HUES6 (cell line): ENCODE measurements around the gene HECTD4.
"Not testable (repeated sequence)": the region's sequence is repeated elsewhere in the genome, so short reads cannot be mapped to it uniquely, and the experiment has no call there.

ENCODE experiments used
- H3K27ac ChIP-seq: 2 replicates; pipeline ENCODE4 v1.7.0; 2013; ENCODE audit warnings: low read depth, mild to moderate bottlenecking, low read length, inconsistent platforms
- H3K27me3 ChIP-seq: 2 replicates; pipeline ENCODE4 v1.6.1; 2013; ENCODE audit warnings: low read length; ENCODE audit not compliant: control insufficient read depth, insufficient read depth
- H3K36me3 ChIP-seq: 2 replicates; pipeline ENCODE4 v1.6.1; 2013; ENCODE audit warnings: low read length; ENCODE audit not compliant: control insufficient read depth, insufficient read depth
- H3K4me1 ChIP-seq: 2 replicates; pipeline ENCODE4 v1.6.1; 2013; ENCODE audit warnings: low read length; ENCODE audit not compliant: control insufficient read depth, insufficient read depth
- H3K4me3 ChIP-seq: 2 replicates; pipeline ENCODE4 v1.5.1; 2013; ENCODE audit warnings: low read depth, low read length
- H3K9ac ChIP-seq: one replicate; pipeline ENCODE4 v1.6.1; 2013; ENCODE audit warnings: mild to moderate bottlenecking, low read length
- H3K9me3 ChIP-seq: 2 replicates; pipeline ENCODE4 v1.6.1; 2013; ENCODE audit warnings: low read depth, low read length; ENCODE audit not compliant: control insufficient read depth, insufficient read depth

Gene HECTD4

GRCh38 chr12:112352921-112353320 lies 29.3 kb downstream of the HECTD4 start:
- no peak overlapping the region for H3K4me3 ChIP-seq
- no peak overlapping the region for H3K27ac ChIP-seq
- no peaks in the 10 kb centered on the region for H3K36me3 ChIP-seq
- H3K27me3 ChIP-seq = no peaks in the 10 kb centered on the region
- no peaks in the 10 kb centered on the region for H3K9me3 ChIP-seq
- no peak overlapping the region for H3K9ac ChIP-seq
- H3K4me1 ChIP-seq = no peaks in the 10 kb centered on the region

- no peak overlapping the region for H3K9ac ChIP-seq
- no peak overlapping the region for H3K27ac ChIP-seq
- H3K36me3 ChIP-seq = no peaks in the 10 kb centered on the region
- H3K27me3 ChIP-seq = no peaks in the 10 kb centered on the region
- no peak overlapping the region for H3K4me3 ChIP-seq
- no peaks in the 10 kb centered on the region for H3K9me3 ChIP-seq
- H3K4me1 ChIP-seq = peaks cover 14% of the 10 kb centered on the region
These were observed 31.3 kb downstream of the HECTD4 start for GRCh38 chr12:112350593-112351592.

GRCh38 chr12:112349431-112349830 lies 32.8 kb downstream of the HECTD4 start:
- Histone ChIP-seq H3K9ac (no peak overlapping the region), H3K27me3 (no peaks in the 10 kb centered on the region), H3K9me3 (no peaks in the 10 kb centered on the region), H3K4me1 (peaks cover 16% of the 10 kb centered on the region), H3K4me3 (no peak overlapping the region), H3K36me3 (no peaks in the 10 kb centered on the region), H3K27ac (no peak overlapping the region)

GRCh38 chr12:112348926-112349325 lies 33.3 kb downstream of the HECTD4 start:
- not testable (repeated sequence) for H3K4me3 ChIP-seq, H3K36me3 ChIP-seq, H3K9ac ChIP-seq, H3K27ac ChIP-seq, H3K27me3 ChIP-seq, H3K9me3 ChIP-seq
- H3K4me1 ChIP-seq = peaks cover 20% of the 10 kb centered on the region

DNA sequence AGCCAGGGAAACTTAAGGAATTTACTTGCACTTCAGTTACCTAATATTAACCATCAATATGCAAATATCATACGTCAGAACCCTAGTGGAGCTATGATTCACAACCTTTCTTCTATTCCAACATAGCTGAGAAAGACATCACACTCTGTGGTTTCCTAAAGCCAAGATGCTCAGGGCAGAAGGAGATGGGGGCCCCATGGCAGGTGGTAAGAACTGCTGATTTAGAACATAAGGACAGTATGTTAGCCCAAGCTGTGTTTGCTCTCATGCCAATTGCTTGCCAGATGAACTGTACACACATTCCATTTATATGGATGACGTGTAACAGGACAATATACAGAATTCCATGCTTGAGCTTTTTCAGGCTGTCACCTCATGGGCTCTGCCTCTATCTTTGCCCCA lies 34.6 kb downstream of the HECTD4 start:
- Histone ChIP-seq H3K27me3 (no peaks in the 10 kb centered on the region), H3K4me1 (peaks cover 24% of the 10 kb centered on the region), H3K36me3 (no peaks in the 10 kb centered on the region), H3K9me3 (no peaks in the 10 kb centered on the region), H3K27ac (no peak overlapping the region), H3K9ac (no peak overlapping the region), H3K4me3 (no peak overlapping the region)

- peaks cover 24% of the 10 kb centered on the region for H3K4me1 ChIP-seq
- H3K4me3 ChIP-seq = no peak overlapping the region
- no peak overlapping the region for H3K27ac ChIP-seq
- H3K9ac ChIP-seq = no peak overlapping the region
- H3K36me3 ChIP-seq = no peaks in the 10 kb centered on the region
- no peaks in the 10 kb centered on the region for H3K27me3 ChIP-seq
- H3K9me3 ChIP-seq = no peaks in the 10 kb centered on the region
These were observed 36.0 kb downstream of the HECTD4 start for GRCh38 chr12:112346194-112346593.

GRCh38 chr12:112344220-112344619 lies 38.0 kb downstream of the HECTD4 start:
- no peaks in the 10 kb centered on the region for H3K27me3 ChIP-seq
- no peak overlapping the region for H3K27ac ChIP-seq
- no peaks in the 10 kb centered on the region for H3K9me3 ChIP-seq
- H3K4me3 ChIP-seq = no peak overlapping the region
- H3K4me1 ChIP-seq = peaks cover 24% of the 10 kb centered on the region
- no peak overlapping the region for H3K9ac ChIP-seq
- H3K36me3 ChIP-seq = no peaks in the 10 kb centered on the region

DNA sequence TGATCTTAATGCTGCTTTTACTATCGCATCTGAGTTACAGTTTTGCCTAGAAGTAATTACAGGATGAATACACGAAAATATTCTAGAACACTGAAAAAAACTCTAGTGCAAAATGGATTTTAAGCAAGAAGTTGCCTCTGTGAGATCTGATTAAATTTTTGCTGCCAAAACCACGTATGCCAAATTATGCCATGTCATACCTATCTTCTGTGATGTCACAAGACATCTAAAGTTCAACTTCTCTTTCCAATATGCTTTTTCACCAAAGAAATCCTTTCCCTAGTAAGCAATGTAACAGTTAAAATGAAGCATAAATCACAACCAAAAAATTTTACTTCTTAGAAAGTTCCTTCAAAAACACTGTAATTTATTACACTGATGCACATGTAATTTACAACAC lies 39.6 kb downstream of the HECTD4 start:
- H3K4me3 ChIP-seq = no peak overlapping the region

DNA sequence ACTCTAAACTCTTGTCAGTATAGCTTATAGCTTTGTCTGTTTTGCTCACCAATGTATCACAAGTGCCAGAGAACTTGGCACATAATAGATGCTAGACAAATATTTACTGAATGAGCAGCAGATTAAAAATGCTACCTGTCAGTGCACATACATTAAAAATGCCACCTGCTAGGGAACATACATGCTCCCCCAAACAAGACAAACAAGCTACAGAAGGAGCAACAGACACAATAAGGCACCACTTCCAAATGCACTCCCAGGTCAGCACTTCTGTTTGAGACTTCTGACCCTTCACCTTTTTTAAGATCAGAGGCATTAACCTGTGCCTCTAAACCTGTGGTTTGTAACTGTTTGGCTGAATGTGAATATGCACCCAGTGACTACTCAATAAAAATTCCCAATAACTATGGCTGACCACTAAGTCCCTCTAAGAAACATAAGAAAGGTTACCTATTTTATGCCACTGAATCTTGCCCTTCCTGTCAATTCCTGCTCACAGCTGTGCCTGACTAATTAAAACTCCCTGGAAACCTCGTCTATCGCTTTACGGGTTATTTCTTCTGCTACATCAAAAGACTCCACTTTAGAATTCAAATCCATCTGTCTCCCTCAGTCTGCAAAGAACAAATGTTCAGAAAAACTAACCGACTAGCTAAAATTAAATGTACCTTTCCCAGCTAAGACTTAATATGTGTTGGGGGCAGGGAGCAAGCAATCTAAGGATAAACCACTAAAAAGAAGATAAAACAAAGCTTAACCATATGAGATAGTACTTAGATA lies 41.0 kb downstream of the HECTD4 start:
- Histone ChIP-seq H3K4me3 (no peak overlapping the region), H3K9ac (no peak overlapping the region), H3K27me3 (no peaks in the 10 kb centered on the region), H3K4me1 (peaks cover 13% of the 10 kb centered on the region), H3K27ac (no peak overlapping the region), H3K9me3 (no peaks in the 10 kb centered on the region), H3K36me3 (no peaks in the 10 kb centered on the region)

More for the DNA sequence above, 39.6 kb downstream of the HECTD4 start:
- Histone ChIP-seq H3K36me3 (no peaks in the 10 kb centered on the region), H3K27me3 (no peaks in the 10 kb centered on the region), H3K27ac (no peak overlapping the region), H3K9me3 (no peaks in the 10 kb centered on the region), H3K9ac (no peak overlapping the region), H3K4me1 (peaks cover 22% of the 10 kb centered on the region)

GRCh38 chr12:112340230-112340629 lies 42.0 kb downstream of the HECTD4 start:
- H3K27ac ChIP-seq = no peak overlapping the region
- H3K36me3 ChIP-seq = no peaks in the 10 kb centered on the region
- no peaks in the 10 kb centered on the region for H3K27me3 ChIP-seq
- peaks cover 8% of the 10 kb centered on the region; the same call in 1 of the 2 replicates for H3K4me1 ChIP-seq
- no peak overlapping the region for H3K9ac ChIP-seq
- no peaks in the 10 kb centered on the region for H3K9me3 ChIP-seq
- no peak overlapping the region for H3K4me3 ChIP-seq

DNA sequence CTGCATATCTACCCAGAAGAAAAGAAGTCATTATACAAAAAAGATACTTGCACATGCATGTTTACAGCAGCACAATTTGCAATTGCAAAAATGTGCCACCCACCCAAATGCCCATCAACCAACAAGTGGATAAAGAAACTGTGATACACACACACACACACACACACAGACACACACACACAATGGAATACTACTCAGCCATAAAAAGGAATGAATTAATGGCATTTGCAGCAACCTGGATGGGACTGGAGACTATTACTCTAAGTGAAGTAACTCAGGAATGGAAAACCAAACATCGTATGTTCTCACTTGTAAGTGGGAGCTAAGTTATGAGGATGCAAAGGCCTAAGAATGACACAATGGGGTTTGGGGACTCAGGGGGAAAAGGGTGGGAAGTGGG lies 47.2 kb downstream of the HECTD4 start:
- not testable (repeated sequence) for H3K4me1 ChIP-seq, H3K27me3 ChIP-seq, H3K36me3 ChIP-seq, H3K9ac ChIP-seq, H3K9me3 ChIP-seq, H3K27ac ChIP-seq, H3K4me3 ChIP-seq
